GM12878 (cell line): ENCODE measurements around the gene CFAP97D2. TPM values are rescaled to one million over a fixed set of nuclear protein-coding genes. Genes with fewer than 3 reads are reported as not detected.

Experiments
- ATAC-seq: fragments of 200-7000 bp; cut with Tn5 transposase; 3 replicates; pipeline ENCODE4 v1.9.1; 2020; ENCODE audit warnings: mild to moderate bottlenecking, moderate library complexity
- BruUV-seq: library from RNA; stranded (reverse); fragments of 400-500 nt; replicated peaks from 2 replicates; lab custom pipeline; 2021; lab: Mats Ljungman, UMichigan
- CTCF ChIA-PET: fragments of 300-600 bp; sonication (Branson Sonifier 250); formaldehyde crosslinking; extraction: SDS; loops from one replicate; lab custom pipeline; 2021; ENCODE audit warnings: inconsistent platforms; lab: Yijun Ruan, JAX
- POLR2A ChIA-PET: fragments of 350-600 bp; formaldehyde crosslinking; extraction: SDS; loops from one replicate; lab custom pipeline; 2021; ENCODE audit warnings: inconsistent platforms; lab: Charles Lee
- RAD21 ChIA-PET: fragments of 300-600 bp; sonication (Branson Sonifier 250); formaldehyde crosslinking; loops from one replicate; lab custom pipeline; 2023; ENCODE audit warnings: antibody characterized with exemption; ENCODE audit not compliant: unreplicated experiment; lab: Charles Lee
- SMC1A ChIA-PET: fragments of 300-600 bp; sonication (Branson Sonifier 250); formaldehyde crosslinking; loops from one replicate; lab custom pipeline; 2023; ENCODE audit not compliant: unreplicated experiment, uncharacterized antibody; lab: Charles Lee
- DNase-seq: peaks from one replicate; pipeline ENCODE4 v3.0.0-alpha.2; 2011; ENCODE audit warnings: low read depth, low spot score
- FAIRE-seq: peaks from 3 replicates; lab custom pipeline; 2011; peaks lifted over from hg19 to GRCh38; lab: Jason Lieb, UNC
- H2AFZ ChIP-seq: 2 replicates; pipeline ENCODE4 v1.6.0; 2011; ENCODE audit warnings: low read depth, low read length, control low read depth; ENCODE audit not compliant: control insufficient read depth
- H3K27ac ChIP-seq: 2 replicates; pipeline ENCODE4 v1.5.1; 2011; ENCODE audit warnings: control low read depth; ENCODE audit not compliant: control insufficient read depth, insufficient read depth
- H3K27me3 ChIP-seq, 2 experiments: replicated peaks in 1 of 2; 2 replicates each; pipeline versions ENCODE4 v1.6.0 to v1.6.1; 2011; ENCODE audit warnings: low read length in 1 of 2; ENCODE audit not compliant: control insufficient read depth in 2 of 2, insufficient read depth in 2 of 2
- H3K36me3 ChIP-seq, 2 experiments: 2 replicates each; pipeline ENCODE4 v1.5.1; 2011; ENCODE audit warnings: low read length in 1 of 2; ENCODE audit not compliant: control insufficient read depth in 2 of 2, insufficient read depth in 2 of 2
- H3K4me1 ChIP-seq: 2 replicates; pipeline ENCODE4 v1.6.1; 2011; ENCODE audit warnings: mild to moderate bottlenecking, low read length, moderate library complexity, mixed read lengths; ENCODE audit not compliant: control insufficient read depth, insufficient read depth
- H3K4me2 ChIP-seq: 2 replicates; pipeline ENCODE4 v1.6.0; 2011; ENCODE audit warnings: control low read depth; ENCODE audit not compliant: control insufficient read depth, insufficient read depth
- H3K4me3 ChIP-seq: fragments of 200-600 bp; sonication (generic); 2 replicates; pipeline ENCODE4 v1.5.1; 2016
- H3K79me2 ChIP-seq: 2 replicates; pipeline ENCODE4 v1.6.0; 2011; ENCODE audit warnings: low read length; ENCODE audit not compliant: control insufficient read depth, insufficient read depth
- H3K9ac ChIP-seq: 2 replicates; pipeline ENCODE4 v1.8.0; 2011; ENCODE audit warnings: low read length, control low read depth, mixed read lengths; ENCODE audit not compliant: control insufficient read depth, insufficient read depth
- H3K9me3 ChIP-seq: replicated peaks from 3 replicates; pipeline ENCODE4 v1.5.1; 2011; ENCODE audit warnings: mild to moderate bottlenecking, low read length; ENCODE audit not compliant: control insufficient read depth, insufficient read depth
- H4K20me1 ChIP-seq: 2 replicates; pipeline ENCODE4 v1.6.0; 2011; ENCODE audit not compliant: control insufficient read depth, insufficient read depth
- BCL3 ChIP-seq: IDR thresholded peaks from 2 replicates; pipeline ENCODE4 v1.6.1; 2011; ENCODE audit warnings: borderline replicate concordance, low read depth, mild to moderate bottlenecking, moderate library complexity, low read length; ENCODE audit not compliant: insufficient read depth, poor library complexity, severe bottlenecking
- BMI1 ChIP-seq: fragments of 450-650 bp; IDR thresholded peaks from 2 replicates; pipeline ENCODE4 v1.6.1; 2016; ENCODE audit warnings: mild to moderate bottlenecking, moderate library complexity, borderline replicate concordance
- EGR1 ChIP-seq, 2 experiments: IDR thresholded peaks; 1 replicate in 1 of 2; 2 replicates in 1 of 2; pipeline ENCODE4 v1.6.1; 2011 to 2012; ENCODE audit warnings: low read depth in 2 of 2, low read length in 2 of 2, borderline replicate concordance in 1 of 2, mild to moderate bottlenecking in 1 of 2, moderate library complexity in 1 of 2
- MEF2A ChIP-seq: IDR thresholded peaks from 2 replicates; pipeline ENCODE4 v1.6.1; 2011; ENCODE audit warnings: low read depth, mild to moderate bottlenecking, low read length, moderate library complexity; ENCODE audit not compliant: insufficient read depth
- MYB ChIP-seq: fragments of 150-350 bp; IDR thresholded peaks from 2 replicates; pipeline ENCODE4 v1.6.1; 2014; ENCODE audit warnings: mild to moderate bottlenecking, low read depth, low read length, borderline replicate concordance
- NFXL1 ChIP-seq: fragments of 450-650 bp; IDR thresholded peaks from 2 replicates; pipeline ENCODE4 v1.6.1; 2017; ENCODE audit warnings: antibody characterized with exemption, mild to moderate bottlenecking, borderline replicate concordance
- NR2C2 ChIP-seq: IDR thresholded peaks from 2 replicates; pipeline ENCODE4 v1.6.1; 2011; ENCODE audit warnings: borderline replicate concordance, low read depth; ENCODE audit not compliant: control insufficient read depth, insufficient read length
- PBX3 ChIP-seq: IDR thresholded peaks from 2 replicates; pipeline ENCODE4 v1.6.1; 2011; ENCODE audit warnings: mild to moderate bottlenecking, low read depth, low read length, moderate library complexity; ENCODE audit not compliant: insufficient replicate concordance
- RB1 ChIP-seq: fragments of 450-650 bp; formaldehyde crosslinking; IDR thresholded peaks from 2 replicates; pipeline ENCODE4 v1.6.1; 2017; ENCODE audit warnings: mild to moderate bottlenecking, borderline replicate concordance
- RFX5 ChIP-seq: IDR thresholded peaks from 2 replicates; pipeline ENCODE4 v1.6.1; 2011; ENCODE audit warnings: low read depth, low read length, improper control_type of control experiment
- SREBF1 ChIP-seq: IDR thresholded peaks from 2 replicates; pipeline ENCODE4 v1.6.1; 2012; ENCODE audit warnings: mild to moderate bottlenecking, low read length
- SUPT20H ChIP-seq: IDR thresholded peaks from 2 replicates; pipeline ENCODE4 v1.6.1; 2011; ENCODE audit warnings: low read depth, mild to moderate bottlenecking, low read length, moderate library complexity, borderline replicate concordance; ENCODE audit not compliant: control insufficient read depth
- TAF1 ChIP-seq: IDR thresholded peaks from 2 replicates; pipeline ENCODE4 v1.6.1; 2011; ENCODE audit warnings: mild to moderate bottlenecking, low read depth, low read length, borderline replicate concordance
- ZNF24 ChIP-seq: fragments of 450-650 bp; IDR thresholded peaks from 2 replicates; pipeline ENCODE4 v1.6.1; 2017; ENCODE audit warnings: antibody characterized with exemption, mild to moderate bottlenecking
- WGBS: methylation state at CpG from one replicate; pipeline ENCODE4 v1.1.6; 2016; ENCODE audit warnings: low lambda C conversion rate; ENCODE audit not compliant: insufficient replicate concordance, insufficient coverage; ENCODE audit errors: missing lambda C conversion rate; 5-methylcytosine and 5-hydroxymethylcytosine counted together
- in situ Hi-C: fragments of 300-500 bp; cut with MboI; formaldehyde crosslinking; loops from 9 replicates; pipeline ENCODE4 v1.14.3; 2018; ENCODE audit warnings: mixed read lengths
- intact Hi-C: fragments of 100-400 bp; cut with micrococcal nuclease; formaldehyde crosslinking; loops from one replicate; pipeline ENCODE4 v1.14.2; 2022; ENCODE audit not compliant: unreplicated experiment
- polyA plus RNA-seq, 11 experiments: library from polyadenylated mRNA; depleted of rRNA in 4 of 11; unstranded in 6 of 11; stranded (reverse) in 5 of 11; fragments of >200 nt; fragmentation: Nextera tagmentation in 4 of 11; fragmentation: Illumina TruSeq in 1 of 11; extraction: Ambion mirVana in 4 of 11; extraction: Trizol in 1 of 11; gene quantifications; 1 replicate in 1 of 11; 2 replicates in 10 of 11; pipeline versions ENCODE4 v1.2.1 to v1.2.3, GENCODE V29; 2011 to 2016; ENCODE audit warnings: inconsistent platforms in 2 of 11, missing spikeins in 2 of 11, low read depth in 1 of 11
- total RNA-seq, 4 experiments: library from RNA; depleted of rRNA in 3 of 4; stranded (reverse); fragments of >200 nt in 3 of 4; fragmentation: Illumina TruSeq in 1 of 4; extraction: Trizol in 1 of 4; gene quantifications; 2 replicates each; pipeline versions ENCODE4 v1.2.1 to v1.2.3, GENCODE V29; 2013 to 2021
- TF ChIP-seq, protein P1 (sequence below): IDR thresholded peaks from 2 replicates; pipeline ENCODE4 v1.6.1; 2012; ENCODE audit warnings: low read depth, low read length, improper control_type of control experiment

Gene CFAP97D2
- total and polyA plus RNA-seq, 10 of the 15 experiments (the other 5 are each of a cell fraction or from before 2014, with no cell fraction given): not detected

GRCh38 chr13:114141261-114141996 is 37.6 kb upstream of the CFAP97D2 start:
- DNase-seq: no peak
- H3K4me1 ChIP-seq: peaks cover 35% of the 10 kb centered on the region
- intact Hi-C loops (loop anchor here (10.0 kb wide), 1 partner anchor 327 kb away; no protein-coding TSS in a partner anchor), in situ Hi-C loops (no loop called here)
- no peak overlapping the region for H3K4me2 ChIP-seq
- H3K27ac ChIP-seq: no peak overlapping the region
- ChIA-PET RAD21 (interaction anchor here (1.0 kb wide), 1 partner anchor 74 kb away, joined by 3 read pairs; no protein-coding TSS in a partner anchor), POLR2A (no interaction called here), SMC1A (interaction anchor here (0.6 kb wide), 1 partner anchor 101 kb away, joined by 3 read pairs; no protein-coding TSS in a partner anchor), CTCF (no interaction called here)
- FAIRE-seq: no peak
- H4K20me1 ChIP-seq: no peaks in the 10 kb centered on the region
- no peak for ATAC-seq
- no peak overlapping the region for H2AFZ ChIP-seq
- no peaks in the 10 kb centered on the region for H3K79me2 ChIP-seq
- no peak overlapping the region for H3K4me3 ChIP-seq
- WGBS: 67% methylated on average over 15 of the region's 15 CpGs
- TF ChIP-seq TAF1: no peak
- no peak for TF ChIP-seq SUPT20H
- TF ChIP-seq RB1: no peak
- no peak for TF ChIP-seq MYB
- TF ChIP-seq RFX5: no peak
- TF ChIP-seq BMI1: no peak
- TF ChIP-seq MEF2A: no peak
- TF ChIP-seq, protein P1, sequence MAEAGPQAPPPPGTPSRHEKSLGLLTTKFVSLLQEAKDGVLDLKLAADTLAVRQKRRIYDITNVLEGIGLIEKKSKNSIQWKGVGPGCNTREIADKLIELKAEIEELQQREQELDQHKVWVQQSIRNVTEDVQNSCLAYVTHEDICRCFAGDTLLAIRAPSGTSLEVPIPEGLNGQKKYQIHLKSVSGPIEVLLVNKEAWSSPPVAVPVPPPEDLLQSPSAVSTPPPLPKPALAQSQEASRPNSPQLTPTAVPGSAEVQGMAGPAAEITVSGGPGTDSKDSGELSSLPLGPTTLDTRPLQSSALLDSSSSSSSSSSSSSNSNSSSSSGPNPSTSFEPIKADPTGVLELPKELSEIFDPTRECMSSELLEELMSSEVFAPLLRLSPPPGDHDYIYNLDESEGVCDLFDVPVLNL: no peak
- TF ChIP-seq SREBF1: no peak
- TF ChIP-seq NFXL1: no peak
- TF ChIP-seq EGR1 (IDR thresholded peaks at IDR 0.05; ENCODE audit: borderline replicate concordance in 1 of 2, low read depth in 2 of 2, low read length in 2 of 2): no peak
- no peak for TF ChIP-seq ZNF24
- TF ChIP-seq BCL3: peak; percentile 92
- TF ChIP-seq PBX3: peak; percentile 10
- peak; percentile 52 for TF ChIP-seq NR2C2
- H3K9me3 ChIP-seq: no peaks in the 10 kb centered on the region
- no peaks in the 10 kb centered on the region for H3K36me3 ChIP-seq
- no peak overlapping the region for H3K9ac ChIP-seq
- no peaks in the 10 kb centered on the region for H3K27me3 ChIP-seq
- no TSS peak for BruUV-seq
